Hepatocyte (in vitro differentiated cells): ENCODE measurements around the gene LTK. TPM values are rescaled to one million over a fixed set of nuclear protein-coding genes. Genes with fewer than 3 reads are reported as not detected.
"Not testable (repeated sequence)": the region's sequence is repeated elsewhere in the genome, so short reads cannot be mapped to it uniquely, and the experiment has no call there.

Experiments used
- DNase-seq: peaks from one replicate; pipeline ENCODE4 v3.0.0-alpha.2; 2016; ENCODE audit warnings: low spot score
- H2AFZ ChIP-seq: fragments of 200-600 bp; sonication (generic); 2 replicates; pipeline ENCODE4 v1.6.0; 2016; ENCODE audit warnings: antibody characterized with exemption, mild to moderate bottlenecking
- H3K27ac ChIP-seq: fragments of 200-600 bp; sonication (generic); 2 replicates; pipeline ENCODE4 v1.5.1; 2016; ENCODE audit warnings: mild to moderate bottlenecking
- H3K27me3 ChIP-seq: fragments of 200-600 bp; sonication (generic); 2 replicates; pipeline ENCODE4 v1.6.1; 2016
- H3K36me3 ChIP-seq: fragments of 200-600 bp; sonication (generic); replicated peaks from 2 replicates; pipeline ENCODE4 v1.5.1; 2016; ENCODE audit warnings: low read depth; ENCODE audit not compliant: insufficient read depth
- H3K4me1 ChIP-seq: fragments of 200-600 bp; sonication (generic); 2 replicates; pipeline ENCODE4 v1.5.1; 2016; ENCODE audit warnings: mild to moderate bottlenecking, moderate library complexity; ENCODE audit not compliant: insufficient read depth
- H3K4me2 ChIP-seq: fragments of 200-600 bp; sonication (generic); 2 replicates; pipeline ENCODE4 v1.6.0; 2016
- H3K4me3 ChIP-seq: fragments of 200-600 bp; sonication (generic); 2 replicates; pipeline ENCODE4 v1.5.1; 2016; ENCODE audit warnings: mild to moderate bottlenecking
- H3K79me2 ChIP-seq: fragments of 200-600 bp; sonication (generic); 2 replicates; pipeline ENCODE4 v1.6.0; 2017; ENCODE audit warnings: mild to moderate bottlenecking
- H3K9me2 ChIP-seq: fragments of 200-600 bp; sonication (generic); replicated peaks from 2 replicates; pipeline ENCODE4 v1.6.0; 2017; ENCODE audit warnings: mild to moderate bottlenecking; ENCODE audit not compliant: insufficient read depth
- H3K9me3 ChIP-seq: fragments of 200-600 bp; sonication (generic); 2 replicates; pipeline ENCODE4 v1.5.1; 2016; ENCODE audit warnings: low read depth, mild to moderate bottlenecking
- H4K20me1 ChIP-seq: fragments of 200-600 bp; sonication (generic); 2 replicates; pipeline ENCODE4 v1.6.0; 2016; ENCODE audit warnings: mild to moderate bottlenecking; ENCODE audit not compliant: insufficient read depth, poor library complexity, severe bottlenecking
- CTCF ChIP-seq: fragments of 200-600 bp; sonication (generic); IDR thresholded peaks from 2 replicates; pipeline ENCODE4 v1.5.1; 2016; ENCODE audit warnings: antibody characterized with exemption, mild to moderate bottlenecking; ENCODE audit not compliant: poor library complexity
- EZH2 ChIP-seq: fragments of 200-600 bp; sonication (generic); IDR thresholded peaks from 2 replicates; pipeline ENCODE4 v1.6.1; 2016; ENCODE audit warnings: antibody characterized with exemption, mild to moderate bottlenecking, borderline replicate concordance
- EZH2phosphoT487 ChIP-seq: fragments of 200-600 bp; sonication (generic); IDR thresholded peaks from one replicate; pipeline ENCODE4 v1.6.1; 2018; ENCODE audit warnings: antibody characterized with exemption, mild to moderate bottlenecking, low read depth, moderate library complexity; ENCODE audit not compliant: unreplicated experiment, severe bottlenecking
- WGBS: methylation state at CpG from one replicate; pipeline ENCODE4 v1.1.6; 2016; ENCODE audit warnings: low lambda C conversion rate; ENCODE audit errors: missing lambda C conversion rate; 5-methylcytosine and 5-hydroxymethylcytosine counted together
- polyA plus RNA-seq: library from polyadenylated mRNA; unstranded; fragments of >200 nt; fragmentation: Nextera tagmentation; extraction: Ambion mirVana; gene quantifications from 2 replicates; pipeline ENCODE4 v1.2.1, GENCODE V29; 2016
- total RNA-seq: library from RNA; depleted of rRNA; stranded (reverse); fragments of >200 nt; gene quantifications from 2 replicates; pipeline ENCODE4 v1.2.3, GENCODE V29; 2014

LTK gene
- total and polyA plus RNA-seq, 2 experiments from 2014 or later: 0.83 to 1.2 TPM

- Histone ChIP-seq H3K36me3 (peaks cover 9% of the 10 kb centered on the region), H3K27me3 (no peaks in the 10 kb centered on the region), H3K79me2 (no peaks in the 10 kb centered on the region), H2AFZ (no peak overlapping the region), H3K4me3 (no peak overlapping the region), H3K4me2 (no peak overlapping the region), H3K9me3 (no peaks in the 10 kb centered on the region), H4K20me1 (no peaks in the 10 kb centered on the region), H3K9me2 (no peaks in the 10 kb centered on the region), H3K27ac (no peak overlapping the region), H3K4me1 (no peaks in the 10 kb centered on the region)
- no peak for DNase-seq
- WGBS: 95% methylated on average over 2 of the region's 2 CpGs
- TF ChIP-seq EZH2 (no peak), EZH2phosphoT487 (no peak), CTCF (no peak)
Measured at GRCh38 chr15:41474941-41475340, 38.7 kb downstream of the LTK start.

- no peaks in the 10 kb centered on the region for H3K79me2 ChIP-seq
- H4K20me1 ChIP-seq: no peaks in the 10 kb centered on the region
- H3K27me3 ChIP-seq: no peaks in the 10 kb centered on the region
- H3K4me2 ChIP-seq: no peak overlapping the region
- H2AFZ ChIP-seq: no peak overlapping the region
- H3K4me3 ChIP-seq: no peak overlapping the region
- no peak overlapping the region for H3K27ac ChIP-seq
- TF ChIP-seq EZH2phosphoT487 (no peak), CTCF (no peak), EZH2 (no peak)
- no peaks in the 10 kb centered on the region for H3K4me1 ChIP-seq
- peaks cover 11% of the 10 kb centered on the region for H3K36me3 ChIP-seq
- H3K9me2 ChIP-seq: no peaks in the 10 kb centered on the region
- no peak for DNase-seq
- 97% methylated on average over 8 of the region's 8 CpGs for WGBS
- no peaks in the 10 kb centered on the region for H3K9me3 ChIP-seq
Measured at GRCh38 chr15:41474436-41474835, 39.2 kb downstream of the LTK start.

- Histone ChIP-seq H3K27ac (no peak overlapping the region), H3K27me3 (no peaks in the 10 kb centered on the region), H4K20me1 (no peaks in the 10 kb centered on the region), H3K36me3 (peaks cover 8% of the 10 kb centered on the region), H3K79me2 (no peaks in the 10 kb centered on the region), H2AFZ (no peak overlapping the region), H3K9me2 (no peaks in the 10 kb centered on the region), H3K4me3 (no peak overlapping the region), H3K4me2 (no peak overlapping the region), H3K4me1 (no peaks in the 10 kb centered on the region), H3K9me3 (no peaks in the 10 kb centered on the region)
- TF ChIP-seq EZH2 (no peak), EZH2phosphoT487 (no peak), CTCF (no peak)
- DNase-seq: no peak
- WGBS: 97% methylated on average over 11 of the region's 11 CpGs
Measured at GRCh38 chr15:41473418-41473817, 40.2 kb downstream of the LTK start.

- not testable (repeated sequence) for H2AFZ ChIP-seq, H3K4me3 ChIP-seq, H3K27me3 ChIP-seq, H4K20me1 ChIP-seq, H3K4me1 ChIP-seq, H3K4me2 ChIP-seq, H3K27ac ChIP-seq, H3K9me3 ChIP-seq, DNase-seq, H3K79me2 ChIP-seq, H3K9me2 ChIP-seq
- H3K36me3 ChIP-seq: peaks cover 15% of the 10 kb centered on the region
- WGBS: 96% methylated on average over 6 of the region's 6 CpGs
Measured at GRCh38 chr15:41469644-41470043, 44.0 kb downstream of the LTK start.
